ENCODE data around the gene VWA1.
A peak's percentile ranks its signal among the peaks of the same experiment; 100 is the strongest.
"Not testable (repeated sequence)": the region's sequence is repeated elsewhere in the genome, so short reads cannot be mapped to it uniquely, and the experiment has no call there.

The VWA1 gene

GRCh38 chr1:1402901-1403392 is 32.5 kb upstream of the VWA1 start:
- DNase-seq (ENCODE audit: low read depth), result not testable (repeated sequence)

- DNase-seq (ENCODE audit: low read depth), result no peak
These were observed 31.8 kb upstream of the VWA1 start for GRCh38 chr1:1403653-1404052.

DNA sequence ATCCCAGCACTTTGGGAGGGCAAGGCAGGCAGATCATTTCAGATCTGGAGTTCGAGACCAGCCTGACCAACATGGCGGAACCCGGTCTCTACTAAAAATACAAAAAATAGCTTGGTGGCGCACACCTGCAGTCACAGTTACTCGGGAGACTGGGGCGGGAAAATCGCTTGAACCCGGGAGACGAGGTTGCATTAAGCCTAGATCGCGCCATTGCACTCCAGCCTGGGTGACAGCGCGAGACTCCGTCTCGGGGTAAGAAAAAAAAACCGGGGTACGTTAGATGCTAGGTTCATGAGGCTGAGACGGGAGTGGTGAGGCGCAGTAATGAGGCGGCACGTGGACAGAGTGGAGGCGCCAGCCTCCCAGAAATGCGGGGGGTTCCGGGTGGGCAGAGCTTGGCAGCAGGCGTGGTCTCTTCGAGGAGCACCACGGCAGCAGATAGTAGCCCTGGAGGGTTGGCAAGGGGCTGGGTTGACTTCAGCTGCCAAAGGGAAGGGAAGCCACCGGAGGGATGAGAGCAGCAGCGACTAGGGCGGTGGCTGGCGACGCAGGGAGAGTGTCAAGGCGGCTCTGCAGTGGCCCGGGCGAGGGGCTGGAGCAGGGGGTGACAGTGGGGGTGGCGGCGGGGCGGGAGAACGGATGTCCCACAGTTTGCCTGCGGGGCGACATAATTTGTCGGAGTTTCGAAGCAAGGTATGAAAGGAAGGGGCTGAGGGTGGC is 29.2 kb upstream of the VWA1 start:
- DNase-seq (ENCODE audit: low read depth), result no peak

GRCh38 chr1:1406821-1407635 is 28.5 kb upstream of the VWA1 start, which contains the start of gene MRPL20:
Gene MRPL20, minus strand, starts transcription at chr1:1407293. Its CDS starts 76 bp downstream, at chr1:1407217.
- DNase-seq (ENCODE audit: low read depth), result peak; percentile 87

- peak; percentile 43 for DNase-seq (ENCODE audit: low read depth)
These were observed 27.7 kb upstream of the VWA1 start for GRCh38 chr1:1407636-1408318.

- not testable (repeated sequence) for DNase-seq (ENCODE audit: low read depth)
These were observed 25.3 kb upstream of the VWA1 start for GRCh38 chr1:1410238-1410637.

DNA sequence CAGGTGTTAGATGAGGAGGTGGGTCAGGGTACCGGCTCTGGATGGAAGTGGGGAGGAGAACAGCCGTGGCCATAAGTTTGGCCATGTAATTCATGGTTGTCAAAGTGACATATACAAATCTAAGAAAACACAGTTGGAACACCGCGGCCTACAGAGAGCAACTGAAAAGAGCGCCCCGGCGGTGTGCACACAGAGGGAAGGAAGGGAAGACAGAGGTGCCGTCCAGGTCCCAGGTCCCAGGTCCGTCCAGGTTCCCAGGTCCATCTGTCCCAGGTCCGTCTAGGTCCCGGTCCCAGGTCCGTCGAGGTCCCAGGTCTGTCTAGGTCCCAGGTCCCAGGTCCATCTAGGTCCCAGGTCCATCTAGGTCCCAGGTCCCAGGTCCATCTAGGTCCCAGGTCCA is 23.9 kb upstream of the VWA1 start:
- DNase-seq (ENCODE audit: low read depth), result no peak

GRCh38 chr1:1412311-1412902 is 23.1 kb upstream of the VWA1 start:
- DNase-seq (ENCODE audit: low read depth), result not testable (repeated sequence)

GRCh38 chr1:1415751-1416150 is 19.7 kb upstream of the VWA1 start:
- DNase-seq (ENCODE audit: low read depth), result no peak

DNA sequence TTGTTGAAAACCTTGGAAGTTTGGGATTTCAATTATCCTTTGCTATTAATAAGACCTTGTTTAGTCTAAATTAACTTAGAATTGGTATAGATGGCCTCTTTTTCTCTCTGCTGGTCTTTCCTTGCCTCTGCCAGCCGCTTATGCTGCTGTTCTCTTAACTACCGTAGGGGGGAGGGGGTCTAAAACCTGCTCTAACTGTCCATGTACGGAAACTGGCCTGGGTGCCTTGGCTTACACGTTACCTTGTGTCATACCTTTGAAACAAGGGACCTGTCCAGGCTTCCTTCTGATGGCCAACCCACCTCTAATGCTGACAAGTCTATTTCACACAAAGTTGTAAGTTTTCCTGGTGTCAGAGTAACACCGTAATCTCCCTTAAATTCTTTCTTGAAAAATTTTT is 18.1 kb upstream of the VWA1 start:
- not testable (repeated sequence) for DNase-seq (ENCODE audit: low read depth)

GRCh38 chr1:1417825-1418463 is 17.5 kb upstream of the VWA1 start:
- DNase-seq (ENCODE audit: low read depth), result not testable (repeated sequence)

DNA sequence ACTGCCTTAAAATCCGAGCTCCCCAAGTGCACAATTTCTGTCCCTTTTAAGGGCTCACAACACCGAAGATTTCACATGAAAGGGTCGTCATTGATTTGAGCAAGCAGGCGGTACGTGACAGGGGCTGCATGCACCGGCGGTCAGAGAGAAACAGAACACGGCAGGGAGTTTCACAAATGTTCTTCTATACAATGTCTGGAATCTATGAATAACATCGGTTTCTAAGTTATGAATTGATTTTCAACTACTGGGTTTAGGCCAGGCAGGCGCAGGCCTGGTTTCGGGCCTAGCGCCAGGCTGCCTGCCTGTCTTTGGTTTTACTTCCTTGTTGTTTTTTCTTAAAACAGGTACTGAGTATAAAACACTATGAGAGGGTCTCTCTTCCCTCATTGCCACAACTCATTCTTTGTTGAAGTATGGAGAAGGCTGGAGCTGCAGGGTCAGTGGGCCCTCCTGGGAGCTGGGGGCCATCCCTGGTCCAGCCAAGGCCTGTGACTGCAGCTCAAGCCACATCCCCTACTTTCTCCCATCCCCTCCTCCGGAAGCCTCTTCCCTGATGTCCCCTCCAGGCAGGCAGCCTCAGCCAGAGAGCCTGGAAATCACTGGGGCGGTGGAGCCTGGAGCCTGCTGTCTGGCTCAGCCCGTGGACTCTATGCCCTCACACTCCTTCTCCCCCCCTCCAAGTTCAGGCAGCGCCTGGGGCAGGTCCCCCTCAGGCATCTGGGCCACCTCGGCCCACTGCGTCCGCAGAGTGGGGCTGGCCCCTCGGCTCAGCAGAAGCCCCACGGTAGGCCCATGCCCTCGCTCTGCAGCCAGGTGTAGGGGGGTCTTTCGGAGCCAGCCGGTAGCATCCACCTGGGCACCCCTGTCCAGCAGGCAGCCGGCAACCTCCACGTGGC is 16.8 kb upstream of the VWA1 start:
- DNase-seq (ENCODE audit: low read depth), result no peak

DNA sequence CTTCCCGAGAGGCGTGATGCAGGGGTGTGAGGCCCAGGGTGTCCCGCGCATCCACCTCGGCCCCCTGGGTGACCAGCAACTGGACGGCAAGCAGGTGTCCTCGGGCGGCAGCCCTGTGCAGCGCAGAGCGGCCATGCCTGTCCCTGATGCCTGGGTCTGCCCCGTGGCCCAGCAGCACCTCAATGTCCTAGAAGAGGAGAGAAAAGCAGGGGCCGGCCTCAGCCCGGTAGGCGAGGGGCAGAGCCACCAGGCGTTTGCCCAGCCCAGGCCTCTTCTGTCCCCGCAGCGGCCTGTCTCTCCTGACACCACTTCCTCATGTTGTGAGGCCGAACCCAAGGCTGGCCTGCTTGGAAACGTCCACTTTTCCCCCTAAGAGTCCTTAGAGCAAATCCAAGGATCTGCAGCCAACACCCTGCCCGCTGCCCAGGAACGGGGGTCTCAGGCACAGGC is 16.1 kb upstream of the VWA1 start:
- no peak for DNase-seq (ENCODE audit: low read depth)

DNA sequence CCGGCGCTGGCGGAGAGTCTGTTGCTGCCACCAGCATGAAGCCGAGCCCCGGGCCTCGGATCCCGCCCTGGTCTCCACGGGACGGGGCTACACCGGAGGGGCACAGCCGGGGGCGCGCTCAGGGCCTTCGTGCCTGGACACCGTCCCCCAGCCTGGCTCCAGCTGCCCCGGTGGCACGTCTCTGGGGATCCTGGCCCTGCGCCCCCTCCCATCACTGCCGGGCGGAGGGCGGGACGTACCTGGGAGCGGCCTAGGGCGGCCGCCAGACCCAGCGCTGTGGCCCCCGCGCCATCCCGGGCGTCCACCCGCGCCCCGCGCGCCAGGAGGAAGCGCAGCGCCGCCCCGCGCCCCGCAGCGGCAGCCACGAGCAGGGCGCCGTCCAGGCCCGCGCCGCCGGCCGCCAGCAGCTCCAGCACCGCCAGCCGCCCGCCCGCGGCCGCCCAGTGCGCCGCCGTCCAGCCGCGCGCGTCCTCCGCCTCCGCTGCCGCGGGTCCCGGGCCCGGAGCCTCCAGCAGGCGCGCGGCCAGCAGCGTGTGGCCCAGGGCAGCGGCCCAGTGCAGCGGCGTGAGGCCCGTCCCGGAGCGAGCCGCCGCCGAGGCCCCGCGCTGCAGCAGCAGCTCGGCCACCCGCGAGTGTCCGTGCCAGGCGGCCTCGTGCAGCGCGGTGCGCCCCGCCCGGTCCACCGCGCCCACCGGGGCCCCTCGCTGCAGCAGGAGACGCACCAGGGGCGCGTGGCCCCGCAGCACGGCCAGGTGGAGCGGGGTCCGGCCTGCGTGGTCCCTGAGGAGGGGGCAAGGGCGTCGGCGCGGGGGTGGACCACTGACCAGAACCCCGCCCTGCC is 15.5 kb upstream of the VWA1 start:
- DNase-seq (ENCODE audit: low read depth), result no peak

DNA sequence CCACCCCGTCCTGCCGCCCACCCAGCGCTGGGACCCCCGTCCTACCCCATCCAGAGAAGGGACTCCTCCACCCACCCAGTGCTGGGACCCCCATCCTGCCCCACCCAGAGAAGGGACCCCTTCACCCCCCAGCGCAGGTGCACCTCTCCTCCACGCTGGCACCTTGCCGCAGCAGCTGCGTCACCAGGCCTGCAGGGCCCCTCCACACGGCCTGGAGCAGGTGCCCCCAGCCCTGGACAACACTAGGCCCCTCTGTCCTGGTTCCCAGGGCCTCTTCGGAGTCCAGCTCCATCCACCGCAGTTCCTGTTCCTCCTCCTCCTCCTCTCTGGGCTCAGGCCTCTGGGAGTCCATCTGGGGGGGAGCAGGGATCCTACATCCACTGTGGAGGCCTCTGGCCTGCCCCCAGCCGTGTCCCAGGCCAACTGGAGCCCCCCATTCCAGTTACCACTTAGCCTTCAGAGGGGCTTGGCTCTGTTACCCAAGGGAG is 14.8 kb upstream of the VWA1 start:
- no peak for DNase-seq (ENCODE audit: low read depth)

GRCh38 chr1:1421147-1421906 is 14.2 kb upstream of the VWA1 start, which contains the start of gene ANKRD65:
Gene ANKRD65, minus strand, starts transcription at chr1:1421276. Its CDS starts 271 bp downstream, at chr1:1421005.
- DNase-seq (ENCODE audit: low read depth), result no peak

DNA sequence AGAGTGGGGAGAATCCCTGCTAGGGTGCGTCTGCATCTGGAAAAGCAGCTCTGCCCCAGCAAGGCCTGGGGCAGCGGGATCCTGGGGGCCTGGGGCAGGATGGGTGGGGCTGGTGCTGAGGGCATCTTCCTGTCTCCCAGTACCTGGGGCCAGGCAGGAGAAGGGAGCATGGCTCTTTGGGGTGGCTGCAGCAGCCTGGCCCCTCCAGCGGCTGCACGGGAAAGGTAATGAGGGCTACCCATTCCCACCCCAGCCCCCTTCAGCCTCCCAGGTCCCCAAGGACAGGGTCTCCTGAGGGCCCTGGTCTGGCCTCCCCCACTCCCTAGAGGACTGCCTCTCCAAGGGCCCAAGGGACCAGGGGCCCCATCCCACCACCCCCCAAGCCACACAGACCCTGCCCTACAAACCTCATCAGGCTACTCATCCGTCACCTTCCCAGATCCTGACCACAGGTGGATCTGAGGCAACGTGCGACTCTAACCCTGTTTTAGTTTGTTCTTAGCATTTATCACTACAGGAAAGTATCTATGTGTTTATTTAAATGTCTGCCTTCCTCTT is 13.5 kb upstream of the VWA1 start:
- DNase-seq (ENCODE audit: low read depth), result no peak

Measured in amniotic epithelial cell (primary cell).